Endodermal cell (in vitro differentiated cells): ENCODE data around the gene CPA4. TPM values are rescaled to one million over a fixed set of nuclear protein-coding genes. Genes with fewer than 3 reads are reported as not detected.

Experiments used
- DNase-seq: peaks from one replicate; pipeline ENCODE4 v3.0.0-alpha.2; 2017
- H3K27ac ChIP-seq: 2 replicates; pipeline ENCODE4 v1.5.1; 2013; ENCODE audit warnings: mild to moderate bottlenecking, low read depth, low read length, moderate library complexity
- H3K27me3 ChIP-seq: 2 replicates; pipeline ENCODE4 v1.6.1; 2013; ENCODE audit warnings: mild to moderate bottlenecking, low read length, moderate library complexity; ENCODE audit not compliant: insufficient read depth, control insufficient read depth, poor library complexity, severe bottlenecking
- H3K36me3 ChIP-seq: 2 replicates; pipeline ENCODE4 v1.7.0; 2013; ENCODE audit warnings: mild to moderate bottlenecking, low read length, moderate library complexity; ENCODE audit not compliant: control insufficient read depth, insufficient read depth
- H3K4me1 ChIP-seq: one replicate; pipeline ENCODE4 v1.7.0; 2013; ENCODE audit warnings: low read length; ENCODE audit not compliant: control insufficient read depth, insufficient read depth
- H3K4me3 ChIP-seq: 2 replicates; pipeline ENCODE4 v1.5.1; 2013; ENCODE audit warnings: mild to moderate bottlenecking, low read length, moderate library complexity
- H3K9ac ChIP-seq: 2 replicates; pipeline ENCODE4 v1.6.1; 2013; ENCODE audit warnings: mild to moderate bottlenecking, low read length, moderate library complexity; ENCODE audit not compliant: poor library complexity, severe bottlenecking; ENCODE audit errors: extremely low read depth
- H3K9me3 ChIP-seq: 2 replicates; pipeline ENCODE4 v1.6.1; 2013; ENCODE audit warnings: mild to moderate bottlenecking, low read length, moderate library complexity; ENCODE audit not compliant: control insufficient read depth
- H3K27ac Mint-ChIP-seq: 2 replicates; pipeline ENCODE4 v1.8.0; 2020; ENCODE audit warnings: mixed read lengths
- H3K27me3 Mint-ChIP-seq: 2 replicates; pipeline ENCODE4 v1.8.0; 2021; ENCODE audit warnings: mild to moderate bottlenecking, mixed read lengths; ENCODE audit not compliant: insufficient read depth
- H3K36me3 Mint-ChIP-seq: 2 replicates; pipeline ENCODE4 v1.8.0; 2020; ENCODE audit warnings: low read depth, mixed read lengths
- H3K4me1 Mint-ChIP-seq: 2 replicates; pipeline ENCODE4 v1.8.0; 2020; ENCODE audit warnings: mixed read lengths
- H3K4me3 Mint-ChIP-seq: 2 replicates; pipeline ENCODE4 v1.8.0; 2020; ENCODE audit warnings: mild to moderate bottlenecking, moderate library complexity, mixed read lengths
- H3K9me3 Mint-ChIP-seq: 2 replicates; pipeline ENCODE4 v1.8.0; 2020; ENCODE audit warnings: mild to moderate bottlenecking, mixed read lengths
- whole genome bisulfite sequencing, 2 experiments: methylation state at CpG; one replicate each; pipeline versions ENCODE4 v1.1.5 to v1.1.7; 2013; ENCODE audit warnings: missing lambda C conversion rate in 2 of 2, mixed read lengths in 1 of 2; ENCODE audit not compliant: insufficient coverage in 1 of 2, insufficient read length in 1 of 2; 5-methylcytosine and 5-hydroxymethylcytosine counted together
- total RNA-seq, 2 donors: library from RNA; stranded (reverse); fragmentation: NEBNext Ultra II Directional in 1 of 2; extraction: Animal tissue kit (Norgen Biotek cat#: 25700) in 1 of 2; gene quantifications; 2 replicates in 1 of 2; 3 replicates in 1 of 2; pipeline ENCODE4 v1.2.1, GENCODE V29; 2021
- TF ChIP-seq, protein P1 (sequence below): fragments of 200-600 bp; sonication (generic); conservative IDR thresholded peaks from 2 replicates; pipeline ENCODE4 v1.5.0; 2021; ENCODE audit warnings: antibody characterized with exemption, mild to moderate bottlenecking

Gene CPA4
- total RNA-seq, 2 donors from 2014 or later = not detected

DNA sequence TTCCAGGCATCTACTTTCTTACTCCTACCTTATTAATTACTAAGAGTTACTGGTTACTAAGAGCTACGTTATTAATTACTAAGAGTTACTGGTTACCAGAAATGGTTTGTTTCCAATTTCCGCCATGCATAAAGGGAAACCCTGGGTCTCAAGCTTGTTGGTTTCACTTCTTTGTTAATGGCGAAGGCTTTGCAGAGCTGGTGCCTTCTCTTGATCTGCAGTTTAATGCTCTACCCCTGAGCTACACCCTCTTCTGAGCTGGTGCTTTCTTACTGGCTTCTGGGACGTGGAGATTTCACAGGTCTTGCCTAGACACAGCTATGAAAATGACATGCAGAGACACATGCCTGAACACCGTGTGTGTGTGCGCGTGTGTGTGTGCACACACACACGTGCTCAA is 560 bp downstream of the CPA4 start:
- 78 to 89% methylated on average over 4 to 8 of the region's 8 CpGs for WGBS, 2 experiments
- Mint-ChIP-seq H3K4me3 (no peak overlapping the region), H3K27me3 (peaks cover 3% of the 10 kb centered on the region), H3K4me1 (no peaks in the 10 kb centered on the region), H3K9me3 (peaks cover 16% of the 10 kb centered on the region), H3K27ac (no peak overlapping the region), H3K36me3 (no peaks in the 10 kb centered on the region)
- no peaks in the 10 kb centered on the region for H3K4me1 ChIP-seq
- no peaks in the 10 kb centered on the region for H3K27me3 ChIP-seq
- no peak overlapping the region for H3K27ac ChIP-seq
- H3K9me3 ChIP-seq = no peaks in the 10 kb centered on the region
- no peaks in the 10 kb centered on the region for H3K36me3 ChIP-seq
- TF ChIP-seq, protein P1, sequence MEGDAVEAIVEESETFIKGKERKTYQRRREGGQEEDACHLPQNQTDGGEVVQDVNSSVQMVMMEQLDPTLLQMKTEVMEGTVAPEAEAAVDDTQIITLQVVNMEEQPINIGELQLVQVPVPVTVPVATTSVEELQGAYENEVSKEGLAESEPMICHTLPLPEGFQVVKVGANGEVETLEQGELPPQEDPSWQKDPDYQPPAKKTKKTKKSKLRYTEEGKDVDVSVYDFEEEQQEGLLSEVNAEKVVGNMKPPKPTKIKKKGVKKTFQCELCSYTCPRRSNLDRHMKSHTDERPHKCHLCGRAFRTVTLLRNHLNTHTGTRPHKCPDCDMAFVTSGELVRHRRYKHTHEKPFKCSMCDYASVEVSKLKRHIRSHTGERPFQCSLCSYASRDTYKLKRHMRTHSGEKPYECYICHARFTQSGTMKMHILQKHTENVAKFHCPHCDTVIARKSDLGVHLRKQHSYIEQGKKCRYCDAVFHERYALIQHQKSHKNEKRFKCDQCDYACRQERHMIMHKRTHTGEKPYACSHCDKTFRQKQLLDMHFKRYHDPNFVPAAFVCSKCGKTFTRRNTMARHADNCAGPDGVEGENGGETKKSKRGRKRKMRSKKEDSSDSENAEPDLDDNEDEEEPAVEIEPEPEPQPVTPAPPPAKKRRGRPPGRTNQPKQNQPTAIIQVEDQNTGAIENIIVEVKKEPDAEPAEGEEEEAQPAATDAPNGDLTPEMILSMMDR = no peak
- no peak for DNase-seq
- H3K4me3 ChIP-seq = no peak overlapping the region
- no peak overlapping the region for H3K9ac ChIP-seq

DNA sequence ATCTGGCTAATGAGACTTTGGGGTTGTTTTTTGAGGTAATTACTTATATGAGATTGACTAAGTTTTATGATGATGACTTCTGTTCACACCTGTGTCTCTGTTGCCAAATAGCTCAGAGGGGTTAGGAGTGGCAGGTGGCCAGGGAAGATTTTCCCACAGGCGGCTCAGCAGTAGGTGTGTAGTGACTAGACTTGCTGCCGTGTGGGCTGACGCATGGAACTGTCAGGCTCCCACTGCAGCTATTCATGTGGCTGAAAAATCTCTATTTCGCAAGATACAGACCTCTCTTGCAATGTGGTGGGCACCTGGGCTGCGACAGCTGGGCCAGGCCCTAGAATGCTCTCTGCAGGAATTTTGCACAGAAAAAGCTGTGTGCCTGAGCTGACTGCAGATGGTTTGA is 1.4 kb downstream of the CPA4 start:
- Mint-ChIP-seq H3K4me1 (no peaks in the 10 kb centered on the region), H3K4me3 (no peak overlapping the region), H3K27me3 (peaks cover 3% of the 10 kb centered on the region), H3K36me3 (no peaks in the 10 kb centered on the region), H3K9me3 (peaks cover 16% of the 10 kb centered on the region), H3K27ac (no peak overlapping the region)
- no peak for DNase-seq
- Histone ChIP-seq H3K9ac (no peak overlapping the region), H3K4me3 (no peak overlapping the region), H3K27ac (no peak overlapping the region), H3K27me3 (no peaks in the 10 kb centered on the region), H3K36me3 (no peaks in the 10 kb centered on the region), H3K4me1 (no peaks in the 10 kb centered on the region), H3K9me3 (no peaks in the 10 kb centered on the region)
- 92 to 96% methylated on average over 5 of the region's 5 CpGs for WGBS, 2 experiments
- TF ChIP-seq, protein P1 = no peak

DNA sequence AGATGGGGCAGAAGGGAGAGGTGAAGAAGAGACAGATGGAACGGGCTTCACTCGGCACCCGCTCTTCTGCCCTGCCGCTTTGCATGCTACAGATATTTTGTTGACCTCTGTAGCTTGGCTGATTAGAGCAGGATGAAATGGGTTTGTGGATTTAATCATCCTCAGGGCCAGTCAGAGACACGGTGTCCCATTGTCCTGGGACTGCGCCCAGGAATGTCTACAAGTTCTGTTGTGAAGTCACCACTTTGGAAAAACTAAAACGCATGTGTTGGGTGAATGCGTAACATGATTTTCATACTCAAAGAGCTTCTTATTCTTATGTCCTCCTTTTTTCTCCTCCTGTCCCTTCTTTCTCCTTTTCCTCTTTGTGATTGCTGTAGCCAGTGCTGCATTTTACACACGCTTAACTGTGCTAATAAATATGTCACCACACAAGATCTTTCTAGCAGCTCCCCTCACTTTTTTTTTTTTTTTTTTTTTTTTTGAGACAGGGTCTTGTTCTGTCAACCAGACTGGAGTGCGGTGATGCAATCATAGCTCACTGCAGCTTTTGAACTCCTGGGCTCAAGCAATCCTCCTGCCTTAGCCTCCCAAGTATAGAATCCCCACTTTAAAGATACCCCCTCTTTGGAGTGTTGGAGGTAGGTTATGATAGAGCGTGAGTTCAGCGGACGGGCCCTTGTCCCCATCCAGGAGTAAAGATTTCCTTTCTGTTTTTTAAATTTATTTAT is 3.4 kb downstream of the CPA4 start:
- Histone ChIP-seq H3K27me3 (no peaks in the 10 kb centered on the region), H3K9ac (no peak overlapping the region), H3K4me1 (no peaks in the 10 kb centered on the region), H3K27ac (no peak overlapping the region), H3K4me3 (no peak overlapping the region), H3K9me3 (no peaks in the 10 kb centered on the region), H3K36me3 (no peaks in the 10 kb centered on the region)
- TF ChIP-seq, protein P1 = no peak
- no peak overlapping the region for H3K27ac Mint-ChIP-seq
- no peak for DNase-seq
- H3K9me3 Mint-ChIP-seq = peaks cover 16% of the 10 kb centered on the region
- H3K27me3 Mint-ChIP-seq = peaks cover 2% of the 10 kb centered on the region
- 94 to 95% methylated on average over 6 to 10 of the region's 13 CpGs for WGBS, 2 experiments
- no peaks in the 10 kb centered on the region for H3K36me3 Mint-ChIP-seq
- no peaks in the 10 kb centered on the region for H3K4me1 Mint-ChIP-seq
- H3K4me3 Mint-ChIP-seq = no peak overlapping the region
